KOPT-K1 (cell line): Measurements from ENCODE around the gene RHOD.

ENCODE experiments used
- H3K27ac ChIP-seq: fragments of 200-600 bp; sonication (generic); 2 replicates; pipeline ENCODE4 v1.5.1; 2016; ENCODE audit warnings: antibody characterized with exemption, mild to moderate bottlenecking, low read depth, low read length; ENCODE audit not compliant: poor library complexity, severe bottlenecking
- H3K36me3 ChIP-seq: fragments of 200-600 bp; sonication (generic); 2 replicates; pipeline ENCODE4 v1.5.1; 2017; ENCODE audit warnings: antibody characterized with exemption, mild to moderate bottlenecking, low read length, moderate library complexity; ENCODE audit not compliant: insufficient read depth
- H3K9me3 ChIP-seq: fragments of 200-600 bp; sonication (generic); 2 replicates; pipeline ENCODE4 v1.5.1; 2017; ENCODE audit warnings: antibody characterized with exemption, low read length, mild to moderate bottlenecking; ENCODE audit not compliant: insufficient read depth, poor library complexity, severe bottlenecking

Gene RHOD

GRCh38 chr11:67066333-67066709 is 9.7 kb downstream of the RHOD start:
- Histone ChIP-seq H3K9me3 (no peaks in the 10 kb centered on the region), H3K27ac (no peak overlapping the region)

GRCh38 chr11:67071420-67072284 is 15.0 kb downstream of the RHOD start:
- H3K9me3 ChIP-seq, result no peaks in the 10 kb centered on the region
- H3K27ac ChIP-seq, result no peak overlapping the region
- no peaks in the 10 kb centered on the region for H3K36me3 ChIP-seq

More at GRCh38 chr11:67066333-67066709, 9.7 kb downstream of the RHOD start:
- H3K36me3 ChIP-seq, result no peaks in the 10 kb centered on the region

- H3K27ac ChIP-seq, result no peak overlapping the region
These were observed 15.6 kb downstream of the RHOD start for GRCh38 chr11:67072295-67072694.

GRCh38 chr11:67073908-67074307 is 17.3 kb downstream of the RHOD start:
- Histone ChIP-seq H3K9me3 (no peaks in the 10 kb centered on the region), H3K27ac (no peak overlapping the region), H3K36me3 (no peaks in the 10 kb centered on the region)

More at GRCh38 chr11:67072295-67072694, 15.6 kb downstream of the RHOD start:
- Histone ChIP-seq H3K9me3 (no peaks in the 10 kb centered on the region), H3K36me3 (no peaks in the 10 kb centered on the region)

GRCh38 chr11:67076202-67076601 is 19.6 kb downstream of the RHOD start:
- H3K9me3 ChIP-seq, result no peaks in the 10 kb centered on the region
- no peak overlapping the region for H3K27ac ChIP-seq
- no peaks in the 10 kb centered on the region for H3K36me3 ChIP-seq

- Histone ChIP-seq H3K36me3 (no peaks in the 10 kb centered on the region), H3K9me3 (no peaks in the 10 kb centered on the region), H3K27ac (no peak overlapping the region)
These were observed 22.5 kb downstream of the RHOD start for GRCh38 chr11:67079065-67079705.

GRCh38 chr11:67082071-67082791 is 25.6 kb downstream of the RHOD start:
- Histone ChIP-seq H3K36me3 (no peaks in the 10 kb centered on the region), H3K9me3 (no peaks in the 10 kb centered on the region), H3K27ac (no peak overlapping the region)

GRCh38 chr11:67083786-67084366 is 27.2 kb downstream of the RHOD start:
- Histone ChIP-seq H3K9me3 (no peaks in the 10 kb centered on the region), H3K27ac (no peak overlapping the region), H3K36me3 (no peaks in the 10 kb centered on the region)

GRCh38 chr11:67085617-67086016 is 29.0 kb downstream of the RHOD start:
- Histone ChIP-seq H3K9me3 (no peaks in the 10 kb centered on the region), H3K27ac (no peak overlapping the region), H3K36me3 (no peaks in the 10 kb centered on the region)

GRCh38 chr11:67090717-67091116 is 34.1 kb downstream of the RHOD start:
- H3K27ac ChIP-seq, result no peak overlapping the region

GRCh38 chr11:67095214-67095507 is 38.5 kb downstream of the RHOD start:
- Histone ChIP-seq H3K9me3 (no peaks in the 10 kb centered on the region), H3K27ac (no peak overlapping the region), H3K36me3 (no peaks in the 10 kb centered on the region)

More at GRCh38 chr11:67090717-67091116, 34.1 kb downstream of the RHOD start:
- H3K36me3 ChIP-seq, result no peaks in the 10 kb centered on the region
- H3K9me3 ChIP-seq, result no peaks in the 10 kb centered on the region

GRCh38 chr11:67098799-67099429 is 42.3 kb downstream of the RHOD start:
- H3K36me3 ChIP-seq, result no peaks in the 10 kb centered on the region
- no peaks in the 10 kb centered on the region for H3K9me3 ChIP-seq
- no peak overlapping the region for H3K27ac ChIP-seq

- no peaks in the 10 kb centered on the region for H3K36me3 ChIP-seq
- no peaks in the 10 kb centered on the region for H3K9me3 ChIP-seq
- peak overlapping the region; percentile 54 for H3K27ac ChIP-seq
These were observed 43.2 kb downstream of the RHOD start for GRCh38 chr11:67099831-67100324.

- H3K27ac ChIP-seq, result peak overlapping the region; percentile 22
- H3K9me3 ChIP-seq, result no peaks in the 10 kb centered on the region
- no peaks in the 10 kb centered on the region for H3K36me3 ChIP-seq
These were observed 46.0 kb downstream of the RHOD start for GRCh38 chr11:67102664-67103063.
